Caco-2 (cell line): ENCODE measurements around the gene ARNT2. TPM values are rescaled to one million over a fixed set of nuclear protein-coding genes. Genes with fewer than 3 reads are reported as not detected.

Experiments used
- BruUV-seq: library from RNA; stranded (reverse); fragments of 400-500 nt; replicated peaks from 2 replicates; lab custom pipeline; 2021; lab: Mats Ljungman, UMichigan
- CTCF ChIA-PET: fragments of 300-600 bp; sonication (Branson Sonifier 250); formaldehyde crosslinking; loops from one replicate; lab custom pipeline; 2022; ENCODE audit warnings: antibody characterized with exemption; lab: Charles Lee
- POLR2A ChIA-PET: fragments of 300-600 bp; sonication (Branson Sonifier 250); formaldehyde crosslinking; loops from one replicate; lab custom pipeline; 2022; ENCODE audit warnings: antibody characterized with exemption; lab: Charles Lee
- DNase-seq, 2 experiments: peaks; one replicate each; pipeline versions ENCODE4 v3.0.0 to v3.0.0-alpha.2; 2020 to 2022
- H3K27me3 ChIP-seq: replicated peaks from 2 replicates; pipeline ENCODE4 v1.6.0; 2011; ENCODE audit warnings: low read length; ENCODE audit not compliant: control insufficient read depth, insufficient read depth
- H3K36me3 ChIP-seq: 2 replicates; pipeline ENCODE4 v1.5.1; 2011; ENCODE audit warnings: low read length; ENCODE audit not compliant: control insufficient read depth, insufficient read depth
- H3K4me1 ChIP-seq: fragments of 250-450 bp; sonication (Bioruptor Pico); 2 replicates; pipeline ENCODE4 v1.5.1; 2020; ENCODE audit warnings: mild to moderate bottlenecking
- H3K4me3 ChIP-seq: 2 replicates; pipeline ENCODE4 v1.5.1; 2011; ENCODE audit warnings: low read depth, mild to moderate bottlenecking, control low read depth, low read length
- H3K9me3 ChIP-seq: fragments of 250-450 bp; sonication (Bioruptor Pico); 2 replicates; pipeline ENCODE4 v1.5.1; 2020; ENCODE audit warnings: mild to moderate bottlenecking, moderate library complexity
- H3K27ac Mint-ChIP-seq: one replicate; pipeline ENCODE4 v1.8.0; 2022; ENCODE audit warnings: mixed read lengths; ENCODE audit not compliant: unreplicated experiment
- H3K27me3 Mint-ChIP-seq: one replicate; pipeline ENCODE4 v1.8.0; 2022; ENCODE audit warnings: mixed read lengths; ENCODE audit not compliant: insufficient read depth, unreplicated experiment
- H3K36me3 Mint-ChIP-seq: one replicate; pipeline ENCODE4 v1.8.0; 2022; ENCODE audit warnings: mild to moderate bottlenecking, mixed read lengths; ENCODE audit not compliant: insufficient read depth, unreplicated experiment
- H3K4me1 Mint-ChIP-seq: one replicate; pipeline ENCODE4 v1.8.0; 2022; ENCODE audit warnings: low read depth, mixed read lengths; ENCODE audit not compliant: unreplicated experiment
- H3K4me3 Mint-ChIP-seq: one replicate; pipeline ENCODE4 v1.8.0; 2022; ENCODE audit warnings: mild to moderate bottlenecking, moderate library complexity, mixed read lengths; ENCODE audit not compliant: unreplicated experiment
- H3K9me3 Mint-ChIP-seq: one replicate; pipeline ENCODE4 v1.8.0; 2022; ENCODE audit warnings: mixed read lengths; ENCODE audit not compliant: unreplicated experiment
- CTCF ChIP-seq, 2 experiments: fragments of 200-600 bp in 1 of 2; IDR thresholded peaks; 1 replicate in 1 of 2; 2 replicates in 1 of 2; pipeline versions ENCODE4 v1.5.1 to v1.8.0; 2011 to 2022; ENCODE audit warnings: antibody characterized with exemption in 1 of 2, control low read depth in 1 of 2, inconsistent platforms in 1 of 2, low read depth in 1 of 2, low read length in 1 of 2, mild to moderate bottlenecking in 1 of 2, moderate library complexity in 1 of 2; ENCODE audit not compliant: insufficient read depth in 1 of 2, severe bottlenecking in 1 of 2, unreplicated experiment in 1 of 2
- intact Hi-C: fragments of 100-400 bp; cut with micrococcal nuclease; formaldehyde crosslinking; loops from one replicate; pipeline ENCODE4 v1.10.0; 2022; ENCODE audit not compliant: unreplicated experiment
- total RNA-seq: library from RNA; stranded (reverse); gene quantifications from 2 replicates; pipeline ENCODE4 v1.2.3, GENCODE V29; 2022

The ARNT2 gene
- total RNA-seq, 1 experiment from 2014 or later: 0.23 TPM

GRCh38 chr15:80550219-80550907, 146.2 kb downstream of the ARNT2 start:
- no peaks in the 10 kb centered on the region for H3K27me3 ChIP-seq
- intact Hi-C loops: no loop called here
- no peaks in the 10 kb centered on the region for H3K4me1 ChIP-seq
- no peak overlapping the region for H3K27ac Mint-ChIP-seq
- H3K4me3 Mint-ChIP-seq: no peak overlapping the region
- no peaks in the 10 kb centered on the region for H3K4me1 Mint-ChIP-seq
- ChIA-PET POLR2A (no interaction called here), CTCF (no interaction called here)
- no TSS peak for BruUV-seq
- H3K9me3 ChIP-seq: no peaks in the 10 kb centered on the region
- no peak for TF ChIP-seq CTCF (IDR thresholded peaks at IDR 0.05; ENCODE audit: insufficient read depth in 1 of 2, low read depth in 1 of 2, low read length in 1 of 2, severe bottlenecking in 1 of 2, unreplicated experiment in 1 of 2)
- no peak for DNase-seq
- no peaks in the 10 kb centered on the region for H3K9me3 Mint-ChIP-seq
- no peaks in the 10 kb centered on the region for H3K36me3 ChIP-seq
- H3K27me3 Mint-ChIP-seq: peaks cover 17% of the 10 kb centered on the region
- H3K4me3 ChIP-seq: no peak overlapping the region
- no peaks in the 10 kb centered on the region for H3K36me3 Mint-ChIP-seq

GRCh38 chr15:80550908-80551260, 146.7 kb downstream of the ARNT2 start:
- no peaks in the 10 kb centered on the region for H3K27me3 ChIP-seq
- Mint-ChIP-seq H3K4me1 (no peaks in the 10 kb centered on the region), H3K9me3 (no peaks in the 10 kb centered on the region), H3K27me3 (peaks cover 17% of the 10 kb centered on the region), H3K27ac (no peak overlapping the region), H3K4me3 (no peak overlapping the region), H3K36me3 (no peaks in the 10 kb centered on the region)
- no peaks in the 10 kb centered on the region for H3K36me3 ChIP-seq
- no peak for TF ChIP-seq CTCF (IDR thresholded peaks at IDR 0.05; ENCODE audit: insufficient read depth in 1 of 2, low read depth in 1 of 2, low read length in 1 of 2, severe bottlenecking in 1 of 2, unreplicated experiment in 1 of 2)
- BruUV-seq: no TSS peak
- no peaks in the 10 kb centered on the region for H3K9me3 ChIP-seq
- intact Hi-C loops: no loop called here
- ChIA-PET POLR2A (no interaction called here), CTCF (no interaction called here)
- DNase-seq: no peak
- no peaks in the 10 kb centered on the region for H3K4me1 ChIP-seq
- no peak overlapping the region for H3K4me3 ChIP-seq

GRCh38 chr15:80551348-80551747, 147.2 kb downstream of the ARNT2 start:
- POLR2A ChIA-PET: no interaction called here
- Histone ChIP-seq H3K4me1 (no peaks in the 10 kb centered on the region), H3K36me3 (no peaks in the 10 kb centered on the region), H3K27me3 (no peaks in the 10 kb centered on the region), H3K9me3 (no peaks in the 10 kb centered on the region), H3K4me3 (no peak overlapping the region)
- no TSS peak for BruUV-seq
- Mint-ChIP-seq H3K4me1 (no peaks in the 10 kb centered on the region), H3K9me3 (no peaks in the 10 kb centered on the region), H3K36me3 (no peaks in the 10 kb centered on the region), H3K4me3 (no peak overlapping the region), H3K27me3 (peaks cover 15% of the 10 kb centered on the region), H3K27ac (no peak overlapping the region)
- intact Hi-C loops: no loop called here
- CTCF ChIA-PET: no interaction called here
- DNase-seq: no peak
- TF ChIP-seq CTCF (IDR thresholded peaks at IDR 0.05; ENCODE audit: insufficient read depth in 1 of 2, low read depth in 1 of 2, low read length in 1 of 2, severe bottlenecking in 1 of 2, unreplicated experiment in 1 of 2): no peak
